ENCODE data around the gene SMC4.

Gene SMC4

GRCh38 chr3:160475153-160475552, 75.7 kb downstream of the SMC4 start:
- peaks cover 4% of the 10 kb centered on the region for H3K9me3 ChIP-seq (ENCODE audit: insufficient read depth, low read depth, low read length)
- H2AFZ ChIP-seq (ENCODE audit: insufficient read depth, low read length, poor library complexity), result no peak overlapping the region
- H3K14ac ChIP-seq (ENCODE audit: low read length), result no peak overlapping the region
- no peak overlapping the region for H4K12ac ChIP-seq (ENCODE audit: low read depth, low read length)
- H4K8ac ChIP-seq (ENCODE audit: low read depth, low read length), result no peak overlapping the region
- no peak for DNase-seq
- H2BK12ac ChIP-seq (ENCODE audit: low read length), result no peak overlapping the region
- H3K4me1 ChIP-seq (ENCODE audit: control insufficient read depth in 1 of 2, insufficient read depth in 2 of 2, low read length in 2 of 2), result peaks cover 4 to 5% of the 10 kb centered on the region in 2 experiments
- no peak overlapping the region for H3K18ac ChIP-seq (ENCODE audit: low read length)
- H3K27me3 ChIP-seq (ENCODE audit: insufficient read depth, low read length), result no peaks in the 10 kb centered on the region
- H3K4me3 ChIP-seq (ENCODE audit: low read depth, low read length), result no peak overlapping the region
- no peak overlapping the region for H3K23ac ChIP-seq (ENCODE audit: low read length)
- no peaks in the 10 kb centered on the region for H3K36me3 ChIP-seq (ENCODE audit: control insufficient read depth in 1 of 2, insufficient read depth in 2 of 2, low read length in 2 of 2)
- no peak overlapping the region for H3K27ac ChIP-seq (ENCODE audit: low read depth, low read length)
- no peaks in the 10 kb centered on the region for H3K79me2 ChIP-seq (ENCODE audit: control insufficient read depth, insufficient read depth, low read length, poor library complexity)
- no peak overlapping the region for H2AK5ac ChIP-seq (ENCODE audit: low read length)
- H4K91ac ChIP-seq (ENCODE audit: low read depth, low read length), result no peak overlapping the region
- H2BK120ac ChIP-seq (ENCODE audit: insufficient read depth, low read length, poor library complexity), result no peak overlapping the region
- H2BK5ac ChIP-seq (ENCODE audit: low read depth, low read length, poor library complexity), result no peak overlapping the region
- no peak overlapping the region for H3K9ac ChIP-seq (ENCODE audit: low read length)
- H3K79me1 ChIP-seq (ENCODE audit: low read length), result no peaks in the 10 kb centered on the region
- no CpG with 5 or more reads among the region's 2 CpGs for WGBS (ENCODE audit: extremely low coverage, insufficient coverage, insufficient read length)
- no peak overlapping the region for H3K4ac ChIP-seq (ENCODE audit: low read depth, low read length)
- no peak overlapping the region for H3K4me2 ChIP-seq (ENCODE audit: low read length)

GRCh38 chr3:160475884-160476283, 76.4 kb downstream of the SMC4 start:
- no peaks in the 10 kb centered on the region for H3K79me1 ChIP-seq (ENCODE audit: low read length)
- no peak overlapping the region for H4K12ac ChIP-seq (ENCODE audit: low read depth, low read length)
- H3K27me3 ChIP-seq (ENCODE audit: insufficient read depth, low read length), result no peaks in the 10 kb centered on the region
- H3K9ac ChIP-seq (ENCODE audit: low read length), result no peak overlapping the region
- H3K36me3 ChIP-seq (ENCODE audit: control insufficient read depth in 1 of 2, insufficient read depth in 2 of 2, low read length in 2 of 2), result no peaks in the 10 kb centered on the region
- no peak overlapping the region for H3K23ac ChIP-seq (ENCODE audit: low read length)
- no peak overlapping the region for H2BK5ac ChIP-seq (ENCODE audit: low read depth, low read length, poor library complexity)
- H2BK120ac ChIP-seq (ENCODE audit: insufficient read depth, low read length, poor library complexity), result no peak overlapping the region
- no peak overlapping the region for H2AFZ ChIP-seq (ENCODE audit: insufficient read depth, low read length, poor library complexity)
- H3K27ac ChIP-seq (ENCODE audit: low read depth, low read length), result no peak overlapping the region
- WGBS (ENCODE audit: extremely low coverage, insufficient coverage, insufficient read length), result no CpG with 5 or more reads among the region's 2 CpGs
- no peak for DNase-seq
- H2AK5ac ChIP-seq (ENCODE audit: low read length), result no peak overlapping the region
- H3K4me1 ChIP-seq (ENCODE audit: control insufficient read depth in 1 of 2, insufficient read depth in 2 of 2, low read length in 2 of 2), result peaks cover 4 to 5% of the 10 kb centered on the region in 2 experiments
- peaks cover 2% of the 10 kb centered on the region for H3K9me3 ChIP-seq (ENCODE audit: insufficient read depth, low read depth, low read length)
- H3K4ac ChIP-seq (ENCODE audit: low read depth, low read length), result no peak overlapping the region
- H4K91ac ChIP-seq (ENCODE audit: low read depth, low read length), result no peak overlapping the region
- no peaks in the 10 kb centered on the region for H3K79me2 ChIP-seq (ENCODE audit: control insufficient read depth, insufficient read depth, low read length, poor library complexity)
- no peak overlapping the region for H3K4me2 ChIP-seq (ENCODE audit: low read length)
- H2BK12ac ChIP-seq (ENCODE audit: low read length), result no peak overlapping the region
- no peak overlapping the region for H4K8ac ChIP-seq (ENCODE audit: low read depth, low read length)
- H3K4me3 ChIP-seq (ENCODE audit: low read depth, low read length), result no peak overlapping the region
- no peak overlapping the region for H3K18ac ChIP-seq (ENCODE audit: low read length)
- H3K14ac ChIP-seq (ENCODE audit: low read length), result no peak overlapping the region

GRCh38 chr3:160477750-160478149, 78.3 kb downstream of the SMC4 start:
- H3K18ac ChIP-seq (ENCODE audit: low read length), result no peak overlapping the region
- H3K9me3 ChIP-seq (ENCODE audit: insufficient read depth, low read depth, low read length), result no peaks in the 10 kb centered on the region
- DNase-seq, result peak; percentile 53 to 58
- H4K12ac ChIP-seq (ENCODE audit: low read depth, low read length), result no peak overlapping the region
- no peaks in the 10 kb centered on the region for H3K79me1 ChIP-seq (ENCODE audit: low read length)
- WGBS (ENCODE audit: extremely low coverage, insufficient coverage, insufficient read length), result no CpG with 5 or more reads among the region's 5 CpGs
- H3K4me2 ChIP-seq (ENCODE audit: low read length), result peak overlapping the region; percentile 29
- H2BK5ac ChIP-seq (ENCODE audit: low read depth, low read length, poor library complexity), result no peak overlapping the region
- H3K9ac ChIP-seq (ENCODE audit: low read length), result no peak overlapping the region
- H3K4me1 ChIP-seq (ENCODE audit: control insufficient read depth in 1 of 2, insufficient read depth in 2 of 2, low read length in 2 of 2), result peaks cover 4 to 5% of the 10 kb centered on the region in 2 experiments
- H3K27me3 ChIP-seq (ENCODE audit: insufficient read depth, low read length), result no peaks in the 10 kb centered on the region
- no peak overlapping the region for H2AK5ac ChIP-seq (ENCODE audit: low read length)
- no peaks in the 10 kb centered on the region for H3K79me2 ChIP-seq (ENCODE audit: control insufficient read depth, insufficient read depth, low read length, poor library complexity)
- no peak overlapping the region for H2BK12ac ChIP-seq (ENCODE audit: low read length)
- H3K14ac ChIP-seq (ENCODE audit: low read length), result no peak overlapping the region
- no peak overlapping the region for H3K4ac ChIP-seq (ENCODE audit: low read depth, low read length)
- no peak overlapping the region for H2AFZ ChIP-seq (ENCODE audit: insufficient read depth, low read length, poor library complexity)
- no peak overlapping the region for H4K8ac ChIP-seq (ENCODE audit: low read depth, low read length)
- H3K23ac ChIP-seq (ENCODE audit: low read length), result no peak overlapping the region
- H4K91ac ChIP-seq (ENCODE audit: low read depth, low read length), result no peak overlapping the region
- no peak overlapping the region for H3K4me3 ChIP-seq (ENCODE audit: low read depth, low read length)
- no peaks in the 10 kb centered on the region for H3K36me3 ChIP-seq (ENCODE audit: control insufficient read depth in 1 of 2, insufficient read depth in 2 of 2, low read length in 2 of 2)
- peak overlapping the region; percentile 23 for H3K27ac ChIP-seq (ENCODE audit: low read depth, low read length)
- H2BK120ac ChIP-seq (ENCODE audit: insufficient read depth, low read length, poor library complexity), result no peak overlapping the region

DNA sequence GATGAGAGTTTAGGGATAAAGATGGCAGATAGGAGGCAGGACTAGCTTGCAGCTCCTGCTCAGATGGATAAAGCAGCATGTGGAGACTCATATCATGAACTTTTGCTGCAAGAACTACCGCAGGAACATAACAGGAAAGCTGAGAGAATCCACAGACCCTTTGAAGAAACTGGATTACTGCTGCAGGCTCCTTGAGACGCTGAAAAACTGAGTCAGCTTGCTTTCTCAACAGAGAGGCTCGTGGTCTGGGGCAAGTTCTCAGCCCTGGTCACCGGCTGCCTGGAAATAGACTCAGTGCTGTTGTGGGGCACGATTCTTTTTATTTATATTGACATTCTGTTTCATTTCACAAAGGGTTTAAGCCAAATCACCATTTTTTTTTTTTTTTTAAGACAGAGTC, 78.9 kb downstream of the SMC4 start:
- Histone ChIP-seq H3K4me2 (ENCODE audit: low read length) (no peak overlapping the region), H3K79me1 (ENCODE audit: low read length) (no peaks in the 10 kb centered on the region), H3K23ac (ENCODE audit: low read length) (no peak overlapping the region), H2BK12ac (ENCODE audit: low read length) (no peak overlapping the region), H4K91ac (ENCODE audit: low read depth, low read length) (no peak overlapping the region), H4K8ac (ENCODE audit: low read depth, low read length) (no peak overlapping the region), H3K18ac (ENCODE audit: low read length) (no peak overlapping the region), H3K9ac (ENCODE audit: low read length) (no peak overlapping the region), H3K79me2 (ENCODE audit: control insufficient read depth, insufficient read depth, low read length, poor library complexity) (no peaks in the 10 kb centered on the region), H3K4me1 (ENCODE audit: control insufficient read depth in 1 of 2, insufficient read depth in 2 of 2, low read length in 2 of 2) (peaks cover 4 to 5% of the 10 kb centered on the region in 2 experiments), H3K27ac (ENCODE audit: low read depth, low read length) (peak overlapping the region; percentile 23), H3K36me3 (ENCODE audit: control insufficient read depth in 1 of 2, insufficient read depth in 2 of 2, low read length in 2 of 2) (no peaks in the 10 kb centered on the region), H4K12ac (ENCODE audit: low read depth, low read length) (no peak overlapping the region), H3K14ac (ENCODE audit: low read length) (no peak overlapping the region), H3K9me3 (ENCODE audit: insufficient read depth, low read depth, low read length) (no peaks in the 10 kb centered on the region), H3K4me3 (ENCODE audit: low read depth, low read length) (no peak overlapping the region), H2AFZ (ENCODE audit: insufficient read depth, low read length, poor library complexity) (no peak overlapping the region), H3K27me3 (ENCODE audit: insufficient read depth, low read length) (no peaks in the 10 kb centered on the region), H3K4ac (ENCODE audit: low read depth, low read length) (no peak overlapping the region), H2BK5ac (ENCODE audit: low read depth, low read length, poor library complexity) (no peak overlapping the region), H2BK120ac (ENCODE audit: insufficient read depth, low read length, poor library complexity) (no peak overlapping the region), H2AK5ac (ENCODE audit: low read length) (no peak overlapping the region)
- WGBS (ENCODE audit: extremely low coverage, insufficient coverage, insufficient read length), result no CpG with 5 or more reads among the region's 5 CpGs
- DNase-seq, result peak in 1 of 2 donors; percentile 19
